ENCODE measurements around the gene GCDH.
A peak's percentile ranks its signal among the peaks of the same experiment; 100 is the strongest.
"Not testable (repeated sequence)": the region's sequence is repeated elsewhere in the genome, so short reads cannot be mapped to it uniquely, and the experiment has no call there.

Gene GCDH

DNA sequence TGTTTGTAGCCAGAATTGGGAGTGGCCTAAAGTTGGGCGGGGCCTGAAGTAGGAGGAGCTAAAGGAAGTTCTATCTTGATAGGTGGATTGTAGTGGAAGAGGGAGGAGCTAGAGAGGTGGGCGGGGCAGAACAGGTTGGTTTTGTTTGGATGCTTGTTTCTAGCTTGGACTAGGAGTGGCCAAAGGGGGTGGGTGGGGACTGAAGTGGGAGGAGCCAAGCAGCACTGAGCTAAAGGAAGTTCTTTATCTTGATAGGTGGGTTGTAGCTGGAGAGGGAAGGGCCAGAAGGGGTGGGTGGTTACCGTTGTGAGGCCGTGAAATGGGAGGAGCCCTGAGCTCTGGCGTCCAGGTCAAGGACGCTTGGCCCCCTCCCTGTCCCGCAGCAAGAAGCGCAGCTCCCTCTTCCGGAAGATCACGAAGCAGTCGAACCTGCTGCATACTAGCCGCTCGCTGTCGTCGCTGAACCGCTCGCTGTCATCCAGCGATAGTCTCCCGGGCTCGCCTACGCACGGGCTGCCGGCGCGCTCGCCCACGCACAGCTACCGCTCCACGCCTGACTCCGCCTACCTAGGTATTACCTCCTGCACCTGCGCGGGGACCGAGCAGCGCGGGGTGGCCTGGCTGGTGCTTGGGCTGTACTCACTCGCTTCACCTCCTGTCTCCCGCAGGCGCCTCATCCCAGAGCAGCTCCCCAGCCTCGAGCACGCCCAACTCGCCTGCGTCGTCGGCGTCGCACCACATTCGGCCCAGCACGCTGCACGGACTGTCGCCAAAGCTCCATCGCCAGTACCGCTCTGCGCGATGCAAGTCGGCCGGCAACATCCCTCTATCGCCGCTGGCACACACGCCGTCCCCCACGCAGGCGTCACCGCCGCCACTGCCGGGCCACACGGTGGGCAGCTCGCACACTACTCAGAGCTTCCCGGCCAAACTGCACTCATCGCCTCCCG, 17.7 kb upstream of the GCDH start:
- DNase-seq = peak in 1 of 4 experiments; percentile 44

DNA sequence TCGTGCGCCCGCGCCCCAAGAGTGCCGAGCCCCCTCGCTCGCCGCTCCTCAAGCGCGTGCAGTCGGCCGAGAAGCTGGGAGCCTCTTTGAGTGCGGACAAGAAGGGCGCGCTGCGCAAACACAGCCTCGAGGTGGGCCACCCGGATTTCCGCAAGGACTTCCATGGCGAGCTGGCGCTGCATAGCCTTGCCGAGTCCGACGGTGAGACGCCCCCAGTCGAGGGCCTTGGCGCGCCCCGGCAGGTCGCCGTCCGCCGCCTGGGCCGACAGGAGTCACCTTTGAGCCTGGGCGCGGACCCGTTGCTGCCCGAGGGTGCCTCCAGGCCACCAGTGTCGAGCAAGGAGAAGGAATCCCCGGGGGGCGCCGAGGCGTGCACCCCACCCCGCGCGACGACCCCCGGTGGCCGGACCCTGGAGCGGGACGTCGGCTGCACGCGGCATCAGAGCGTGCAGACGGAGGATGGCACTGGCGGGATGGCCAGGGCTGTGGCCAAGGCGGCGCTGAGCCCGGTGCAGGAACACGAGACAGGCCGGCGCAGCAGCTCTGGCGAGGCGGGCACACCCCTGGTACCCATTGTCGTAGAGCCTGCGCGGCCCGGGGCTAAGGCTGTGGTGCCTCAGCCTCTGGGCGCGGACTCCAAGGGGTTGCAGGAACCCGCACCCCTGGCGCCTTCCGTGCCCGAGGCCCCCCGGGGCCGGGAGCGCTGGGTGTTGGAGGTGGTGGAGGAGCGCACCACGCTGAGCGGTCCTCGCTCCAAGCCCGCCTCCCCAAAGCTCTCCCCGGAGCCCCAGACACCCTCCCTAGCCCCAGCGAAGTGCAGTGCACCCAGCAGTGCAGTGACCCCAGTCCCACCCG, 16.8 kb upstream of the GCDH start:
- no peak for DNase-seq

GRCh38 chr19:12875086-12875485, 15.9 kb upstream of the GCDH start:
- no peak for DNase-seq

- peak in 1 of 4 experiments; percentile 27 for DNase-seq
Observed at GRCh38 chr19:12880551-12881171, 10.3 kb upstream of the GCDH start.

- peak; percentile 59 to 77 (median 67) for DNase-seq
Observed at GRCh38 chr19:12881172-12881808, 9.7 kb upstream of the GCDH start, which contains the start of gene DNASE2. Gene DNASE2, minus strand, starts transcription at chr19:12881449. Its CDS starts 74 bp downstream, at chr19:12881375.

- DNase-seq = no peak
Observed at GRCh38 chr19:12882589-12882988, 8.4 kb upstream of the GCDH start.

DNA sequence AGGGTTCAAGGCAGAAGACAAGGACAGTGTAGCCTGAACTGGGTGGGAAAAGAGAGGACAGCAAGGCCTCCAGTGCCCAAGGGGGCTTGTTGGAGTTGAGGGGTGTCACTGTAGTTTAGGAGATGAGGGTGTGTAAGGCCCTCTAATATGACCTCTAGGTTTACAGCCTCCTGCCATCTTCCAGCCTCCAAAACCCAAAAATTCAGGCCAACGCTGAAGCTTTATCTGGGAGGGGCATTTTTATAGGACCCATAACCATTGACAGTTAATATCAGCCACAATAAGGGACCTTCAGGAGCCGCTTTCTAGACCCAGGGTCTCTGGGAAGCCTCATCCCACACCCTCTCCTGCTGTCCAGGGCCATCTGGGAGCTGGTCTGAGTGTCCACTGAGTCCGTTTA, 6.8 kb upstream of the GCDH start:
- no peak for DNase-seq

GRCh38 chr19:12884627-12884925, 6.4 kb upstream of the GCDH start:
- DNase-seq = no peak

DNA sequence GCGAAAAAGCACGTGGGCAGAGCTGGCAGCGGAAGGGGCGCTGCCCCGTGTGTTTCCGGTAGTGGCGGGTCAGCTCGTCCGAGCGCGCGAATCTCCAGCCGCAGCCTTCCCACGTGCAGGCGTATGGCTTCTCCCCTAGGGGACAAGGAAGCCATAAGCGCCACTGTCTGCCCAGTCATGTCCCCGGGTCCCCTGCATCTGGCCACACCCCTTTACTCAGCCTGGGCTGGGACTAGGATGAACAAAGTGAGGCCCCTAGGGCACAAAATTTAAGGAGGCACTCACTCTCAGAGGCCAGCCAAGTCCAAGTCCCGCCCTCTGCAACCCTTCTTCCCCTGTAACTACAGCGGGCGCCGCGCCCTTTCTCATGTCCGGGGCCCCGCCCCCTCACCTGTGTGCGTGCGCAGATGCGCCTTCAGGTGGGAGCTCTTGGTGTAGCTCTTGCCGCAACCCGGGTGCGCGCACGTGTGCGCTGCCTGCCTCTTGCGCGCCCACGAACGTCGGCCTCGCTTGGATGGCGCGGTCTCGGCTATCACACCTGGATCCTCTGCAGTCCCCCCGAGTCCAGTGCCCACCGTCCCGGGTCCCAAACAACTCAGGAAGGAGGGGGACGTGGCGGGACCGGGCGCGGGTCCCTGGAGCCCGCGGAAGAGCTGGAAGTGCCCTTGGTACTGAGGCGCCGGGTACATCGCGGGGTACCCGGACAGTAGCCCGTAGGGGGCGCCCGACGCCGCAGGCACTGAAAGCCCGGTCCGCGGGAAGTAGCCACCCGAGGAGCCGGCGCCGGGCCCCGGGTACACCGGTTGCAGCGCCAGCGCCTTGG, 5.8 kb upstream of the GCDH start:
- DNase-seq = peak; percentile 58 to 85 (median 74)

GRCh38 chr19:12885749-12886650, 5.0 kb upstream of the GCDH start:
- no peak for DNase-seq

- DNase-seq = no peak
Observed at GRCh38 chr19:12886651-12886968, 4.3 kb upstream of the GCDH start.

DNA sequence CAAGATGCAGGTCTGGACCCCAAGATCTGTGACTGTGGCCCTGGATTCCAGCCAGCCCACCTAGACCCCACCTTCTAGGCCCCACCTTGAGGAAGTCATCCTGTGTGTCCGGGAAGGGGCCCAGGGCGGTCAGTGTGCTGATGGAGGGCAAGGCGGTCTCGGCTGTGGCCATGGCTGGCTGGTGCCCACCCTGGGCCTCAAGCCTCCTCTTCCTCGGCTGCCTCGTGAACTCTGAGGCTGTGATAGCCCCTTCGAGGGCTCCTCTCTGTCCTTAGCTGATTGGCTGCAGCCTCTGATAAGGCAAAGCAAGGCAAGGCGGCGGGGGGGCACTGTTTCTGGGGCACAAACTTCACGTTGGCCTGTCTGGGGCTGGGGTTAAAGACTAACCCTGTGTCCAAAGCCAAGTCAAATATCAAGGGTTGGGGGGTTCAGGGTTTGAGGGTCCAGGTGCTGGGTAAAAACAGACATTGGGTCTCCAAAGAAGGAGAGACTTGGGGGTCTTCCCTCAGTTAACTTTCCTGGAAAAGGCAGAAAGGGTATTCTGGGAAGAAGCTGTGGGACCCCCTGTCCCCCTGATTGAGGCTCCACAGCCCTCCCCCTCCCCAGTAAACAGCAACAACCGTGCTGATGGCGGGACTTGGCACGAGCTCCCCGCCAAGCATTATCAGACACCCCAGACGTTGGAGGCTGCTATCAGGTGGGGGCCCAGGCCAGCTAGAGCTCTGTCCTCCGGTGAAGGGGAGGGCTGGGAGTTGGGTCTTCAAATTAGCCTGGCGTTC, 3.8 kb upstream of the GCDH start, which contains the start of gene KLF1:
Gene KLF1 (minus strand): TSS at position 233 of the 779 bp plus-strand sequence. CDS start 61 bp downstream, at position 172.
- DNase-seq = no peak

- DNase-seq = no peak
Observed at GRCh38 chr19:12888006-12888603, 2.9 kb upstream of the GCDH start.

GRCh38 chr19:12890299-12890786, 617 bp upstream of the GCDH start:
- not testable (repeated sequence) for DNase-seq

GRCh38 chr19:12891553-12892021, 627 bp downstream of the GCDH start:
- DNase-seq = no peak

GRCh38 chr19:12893582-12893981, 2.6 kb downstream of the GCDH start:
- DNase-seq = no peak

DNA sequence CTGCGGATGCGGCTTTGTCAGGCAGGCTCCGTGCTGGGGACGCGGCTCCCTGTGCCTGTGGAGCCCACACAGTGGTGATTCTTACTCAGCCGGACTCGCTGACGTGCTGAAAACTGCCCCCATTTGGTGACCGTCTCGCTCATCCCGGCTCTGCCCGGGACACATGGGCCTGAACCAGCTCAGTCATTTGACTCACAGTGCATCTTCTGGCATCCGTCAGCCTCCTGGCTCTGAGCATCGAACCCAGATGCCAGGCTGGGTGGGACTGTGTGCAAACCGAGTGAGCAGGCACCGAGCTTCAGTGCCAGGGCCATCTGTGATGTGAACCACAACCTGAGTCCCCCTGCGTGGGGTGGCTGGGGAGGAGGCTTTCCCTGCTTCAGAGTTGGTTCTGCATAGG, 5.5 kb downstream of the GCDH start:
- DNase-seq = no peak

DNA sequence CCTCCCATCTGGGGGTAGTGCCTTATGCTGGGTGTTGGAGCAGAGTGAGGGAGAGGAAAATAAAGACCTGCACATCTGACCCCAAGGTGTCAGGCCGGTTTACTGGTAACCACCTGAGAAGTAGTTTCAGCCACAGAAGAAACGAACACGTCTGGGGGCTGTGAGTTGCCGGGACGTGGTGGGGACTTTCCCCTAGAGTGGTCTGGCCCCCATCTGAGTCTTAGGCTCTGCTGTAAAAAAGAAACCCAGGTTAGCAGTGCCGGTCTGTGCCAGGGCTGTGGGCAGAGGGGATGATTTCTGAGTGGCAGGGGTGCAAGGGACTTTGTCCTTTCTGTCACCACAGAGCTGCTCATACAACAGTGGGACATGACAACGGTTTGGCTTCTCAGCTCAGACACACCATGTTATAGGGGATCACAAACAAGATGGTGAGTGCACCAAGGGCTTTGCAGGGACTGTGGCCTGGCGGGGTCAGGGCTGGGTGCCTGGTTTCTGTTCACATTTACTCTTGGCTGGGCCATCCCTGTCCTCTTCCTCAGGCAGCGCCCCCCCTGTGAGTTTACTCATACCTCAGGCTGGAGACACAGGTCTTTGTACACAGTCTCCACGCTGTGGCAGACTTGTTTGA, 9.0 kb downstream of the GCDH start:
- DNase-seq = no peak

GRCh38 chr19:12907166-12907565, 16.2 kb downstream of the GCDH start:
- no peak for DNase-seq

All from activated naive CD4-positive, alpha-beta T cell (primary cell).